Dedifferentiated amniotic fluid mesenchymal stem cell (primary cell): ENCODE results near the gene THSD4.
"Not testable (repeated sequence)": the region's sequence is repeated elsewhere in the genome, so short reads cannot be mapped to it uniquely, and the experiment has no call there.

Source experiments
- DNase-seq: peaks from one replicate; pipeline ENCODE4 v3.0.0-alpha.2; 2016; ENCODE audit errors: extremely low spot score

Gene THSD4

DNA sequence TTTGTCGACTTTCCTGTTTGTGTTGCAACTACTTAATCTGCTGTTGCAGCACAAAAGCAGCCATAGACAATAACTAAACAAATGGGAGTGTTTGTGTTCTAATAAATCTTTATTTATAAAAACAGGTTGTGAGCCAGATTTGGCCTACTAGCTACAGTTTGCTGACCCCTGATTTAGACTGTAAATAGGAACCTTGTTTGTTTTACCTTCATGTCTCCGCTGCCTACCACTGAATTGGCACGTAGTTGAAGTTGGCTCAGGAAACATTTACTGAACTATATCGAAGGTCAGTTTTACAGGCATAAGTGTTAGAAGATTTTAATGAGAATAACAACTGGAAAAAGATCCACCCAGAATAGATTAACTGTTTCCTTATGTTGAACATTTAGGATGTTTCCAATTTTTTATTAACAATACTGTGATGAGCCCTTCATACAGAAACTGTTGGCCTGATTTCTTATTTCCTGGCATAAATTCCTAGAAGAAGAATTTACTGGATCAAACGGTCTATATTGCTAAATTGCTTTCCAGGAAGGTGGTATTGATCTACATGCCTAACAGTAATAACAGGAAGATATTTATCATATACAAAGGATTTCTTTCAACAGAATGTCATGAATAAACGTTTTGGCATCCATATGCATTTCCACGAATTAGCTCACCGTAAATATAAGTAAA lies 538.9 kb downstream of the THSD4 start:
- DNase-seq: no peak

DNA sequence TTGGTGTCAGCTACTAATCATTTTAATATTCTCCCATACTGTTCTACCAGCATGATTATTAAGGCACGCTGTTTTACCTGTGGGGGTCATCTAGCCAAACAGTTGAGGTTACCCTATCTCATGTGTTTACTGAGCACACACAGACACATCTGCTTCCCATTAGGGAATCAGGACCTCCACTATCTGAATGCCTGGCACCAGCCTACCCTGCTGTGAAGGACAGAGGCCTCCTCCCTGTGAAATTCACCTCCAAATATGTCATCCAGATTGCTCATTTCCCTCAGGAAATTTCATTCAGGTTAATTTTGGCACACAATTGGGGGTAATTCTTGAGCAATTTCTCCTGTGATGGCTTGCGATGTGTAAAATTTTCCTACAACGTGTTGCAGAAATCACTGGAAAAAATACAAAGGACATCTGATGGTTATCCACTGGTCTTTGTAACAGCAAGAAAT lies 539.5 kb downstream of the THSD4 start:
- DNase-seq: no peak

DNA sequence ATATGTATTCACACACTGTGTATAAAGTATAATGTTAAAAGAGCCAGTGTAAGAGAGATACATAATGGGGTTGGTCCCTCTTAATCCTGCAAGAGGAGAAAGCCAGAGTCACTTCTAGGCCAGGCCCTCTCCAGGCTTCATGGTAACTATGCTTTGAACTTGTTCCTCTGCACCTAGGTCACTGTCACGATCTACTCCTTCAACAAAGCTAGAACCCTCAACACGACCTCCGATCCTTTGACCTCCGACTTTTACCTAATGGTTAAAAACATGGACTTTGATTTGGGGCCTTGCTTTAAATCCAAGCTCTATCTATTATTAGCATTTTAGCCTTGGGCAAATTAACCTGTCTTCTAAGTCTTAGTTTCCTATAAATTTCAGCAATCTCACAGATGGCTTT lies 541.2 kb downstream of the THSD4 start:
- DNase-seq: no peak

DNA sequence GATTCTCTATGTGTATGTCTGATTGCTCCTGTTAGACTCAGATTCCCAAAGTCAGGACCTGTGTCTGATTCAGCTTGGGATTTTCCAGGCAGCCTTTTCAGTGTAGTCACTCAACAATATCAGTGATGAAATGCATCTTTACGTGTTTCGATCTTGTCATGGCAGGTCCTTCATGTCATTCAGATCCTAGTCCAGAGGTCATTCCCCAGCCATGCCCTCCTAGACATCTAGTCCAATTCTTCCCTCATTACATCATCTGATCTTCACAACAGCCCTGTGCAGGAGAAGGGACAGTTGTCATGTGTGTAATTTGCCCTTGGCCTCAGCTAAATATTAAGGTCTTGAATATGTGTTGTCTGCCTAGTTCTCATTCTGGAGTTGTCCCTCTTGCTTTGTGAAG lies 541.9 kb downstream of the THSD4 start:
- no peak for DNase-seq

DNA sequence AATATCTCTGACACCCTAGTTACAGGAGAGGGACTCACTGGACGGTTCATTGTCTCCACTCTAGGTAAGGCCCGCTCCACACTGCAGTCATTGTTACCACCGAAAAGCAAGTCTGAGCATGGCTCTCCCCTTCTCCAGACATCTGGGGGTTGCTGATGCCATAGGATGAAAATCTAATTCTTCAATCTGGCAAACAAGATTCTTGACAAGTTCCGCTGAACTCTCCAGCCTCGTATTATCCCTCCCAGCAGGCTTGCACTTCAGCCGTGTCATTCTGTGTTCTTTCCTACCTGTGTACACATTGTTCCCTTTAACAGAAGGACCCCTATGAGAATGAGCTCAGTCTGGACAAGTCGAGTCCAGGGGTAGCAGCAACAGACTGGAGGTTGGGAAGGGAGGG lies 542.8 kb downstream of the THSD4 start:
- DNase-seq: no peak

DNA sequence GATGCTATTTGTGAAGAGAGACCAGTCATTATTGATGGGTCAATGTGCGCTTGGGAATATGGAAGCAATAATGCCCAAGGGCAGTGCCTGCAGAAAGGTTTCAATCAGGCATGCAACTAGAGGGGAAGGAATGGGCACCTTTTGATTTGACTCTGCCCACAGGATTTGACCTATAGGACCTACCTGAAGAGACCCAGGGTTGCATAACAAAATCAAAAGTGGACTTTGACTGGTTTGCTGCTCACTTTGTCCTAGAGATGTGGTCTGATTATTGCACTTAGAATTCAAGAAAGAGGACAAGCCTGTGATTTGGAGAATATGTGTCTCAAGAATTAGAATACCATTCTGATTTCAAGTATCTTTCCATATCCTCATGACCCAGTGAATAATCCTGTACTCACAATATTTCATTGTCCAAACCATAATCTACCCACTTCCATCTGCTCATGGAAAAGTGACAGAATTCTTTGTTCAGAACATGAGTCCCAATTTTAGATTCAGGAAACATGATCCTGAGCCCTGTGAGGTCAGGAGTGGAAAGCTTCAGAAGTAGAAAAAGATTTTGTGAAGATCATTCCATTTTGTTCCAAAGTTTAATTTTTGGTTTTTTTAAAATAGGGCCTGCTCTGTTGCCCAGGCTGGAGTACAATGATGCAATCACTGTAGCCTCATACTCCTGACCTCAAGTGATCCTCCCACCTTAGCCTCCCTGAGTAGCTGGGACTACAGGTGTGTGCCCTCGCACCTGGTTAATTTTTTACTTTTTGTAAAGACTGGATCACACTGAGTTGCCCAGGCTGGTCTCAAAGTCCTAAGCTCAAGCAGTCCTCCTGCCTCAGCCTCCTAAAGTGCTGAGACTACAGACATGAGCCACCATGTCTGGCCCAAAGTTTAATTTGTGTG lies 543.8 kb downstream of the THSD4 start:
- DNase-seq: no peak

DNA sequence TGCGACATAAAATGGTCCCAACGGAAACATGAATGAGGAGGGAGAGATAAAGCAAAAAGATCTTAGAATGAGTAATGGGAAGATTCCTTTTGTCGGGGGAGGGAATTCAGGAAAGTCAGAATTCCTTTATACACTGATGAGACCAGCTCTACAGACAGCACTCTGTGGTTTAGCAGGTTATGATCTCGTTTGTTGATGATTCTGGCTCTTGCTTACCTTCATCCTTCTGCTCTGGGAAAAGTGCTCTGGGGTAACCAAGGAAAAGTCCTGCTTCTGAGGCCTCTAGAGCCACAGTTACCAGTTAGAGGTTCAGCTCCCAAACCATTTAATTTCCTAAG lies 544.4 kb downstream of the THSD4 start:
- DNase-seq: no peak

DNA sequence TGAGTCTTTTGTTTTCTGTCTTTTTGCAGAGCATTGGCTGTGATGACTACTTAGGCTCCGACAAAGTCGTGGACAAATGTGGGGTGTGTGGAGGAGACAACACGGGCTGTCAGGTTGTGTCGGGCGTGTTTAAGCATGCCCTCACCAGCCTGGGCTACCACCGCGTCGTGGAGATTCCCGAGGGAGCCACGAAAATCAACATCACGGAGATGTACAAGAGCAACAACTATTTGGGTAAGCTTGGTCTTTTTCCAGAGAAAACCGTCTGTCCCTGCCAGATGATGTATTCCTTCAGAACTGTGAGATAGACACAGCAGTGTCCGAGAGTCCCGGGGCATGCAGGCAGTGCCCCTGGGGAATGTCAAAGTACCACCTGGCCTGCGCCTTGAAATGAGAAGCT lies 545.2 kb downstream of the THSD4 start:
- no peak for DNase-seq

DNA sequence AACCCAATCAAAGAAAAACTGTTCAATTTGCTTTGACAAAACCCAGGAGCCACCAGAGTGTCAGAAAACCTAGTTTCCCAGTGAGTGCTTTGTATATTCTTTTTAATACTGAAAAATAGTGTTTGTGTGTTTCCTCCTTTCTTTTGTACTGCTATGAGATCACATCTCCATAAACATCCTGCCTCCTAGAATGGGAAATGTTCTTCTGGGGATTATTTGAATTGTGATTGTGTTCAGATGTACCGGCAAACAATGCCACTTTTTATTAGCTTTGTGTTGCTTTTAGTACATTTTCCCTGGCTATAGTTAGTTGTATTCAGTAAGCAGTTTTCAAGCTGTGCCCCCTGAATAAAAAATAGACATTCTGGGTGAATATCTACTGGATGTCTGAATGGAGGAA lies 547.0 kb downstream of the THSD4 start:
- no peak for DNase-seq

DNA sequence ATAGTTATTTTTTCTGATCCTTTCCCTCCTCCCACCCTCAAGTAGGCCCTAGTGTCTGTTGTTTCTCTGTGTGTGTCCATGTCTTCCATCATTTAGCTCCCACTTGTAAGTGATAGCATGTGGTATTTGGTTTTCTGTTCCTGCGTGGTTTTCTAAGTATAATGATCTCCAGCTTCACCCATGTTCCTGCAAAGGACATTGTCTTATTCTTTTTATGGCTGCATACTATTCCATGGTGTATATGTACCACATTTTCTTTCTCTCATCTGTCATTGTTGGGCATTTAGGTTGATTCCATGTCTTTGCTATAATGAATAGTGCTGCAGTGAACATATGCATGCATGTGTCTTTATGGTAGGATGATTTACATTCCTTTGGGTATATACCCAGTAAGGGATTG lies 549.4 kb downstream of the THSD4 start:
- DNase-seq: no peak

DNA sequence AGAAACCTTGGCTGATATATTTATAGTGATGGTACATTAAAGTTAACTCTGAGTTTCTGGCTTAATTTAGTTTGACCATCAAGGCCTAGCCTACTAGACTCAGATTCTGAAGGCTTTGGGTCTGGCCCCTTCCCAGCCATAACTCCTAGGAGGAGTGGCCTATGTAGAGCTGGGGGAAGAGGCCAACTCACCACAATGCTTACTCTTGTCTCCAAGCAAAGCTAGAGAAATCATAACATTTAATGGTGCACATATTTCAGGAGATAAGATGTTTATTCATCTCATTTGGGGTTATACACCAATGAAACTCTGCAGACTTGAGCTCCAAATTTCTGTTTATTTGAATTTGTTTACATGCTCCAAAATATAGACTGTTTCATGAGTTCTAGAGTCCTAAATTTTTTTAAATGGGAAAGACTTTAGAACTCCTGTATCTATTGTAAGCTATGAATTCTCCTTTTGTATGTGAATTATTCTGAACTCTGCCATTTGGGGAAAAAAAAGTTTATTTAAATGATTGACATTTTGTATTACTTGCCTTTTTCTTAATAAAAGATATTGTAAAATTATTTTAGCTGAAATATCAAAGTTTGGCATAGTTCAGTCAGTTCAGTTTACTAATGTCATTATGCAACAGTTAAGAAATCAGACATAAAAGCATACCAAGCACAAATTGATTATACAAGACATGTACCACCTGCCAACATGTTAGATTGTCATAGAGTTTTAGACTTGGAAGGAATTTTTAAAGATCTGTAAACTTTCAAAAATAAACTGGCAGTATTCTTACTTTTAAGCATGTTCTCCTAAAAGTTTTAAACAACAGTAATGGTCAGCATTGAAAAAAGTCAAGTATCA lies 551.7 kb downstream of the THSD4 start:
- DNase-seq: no peak

DNA sequence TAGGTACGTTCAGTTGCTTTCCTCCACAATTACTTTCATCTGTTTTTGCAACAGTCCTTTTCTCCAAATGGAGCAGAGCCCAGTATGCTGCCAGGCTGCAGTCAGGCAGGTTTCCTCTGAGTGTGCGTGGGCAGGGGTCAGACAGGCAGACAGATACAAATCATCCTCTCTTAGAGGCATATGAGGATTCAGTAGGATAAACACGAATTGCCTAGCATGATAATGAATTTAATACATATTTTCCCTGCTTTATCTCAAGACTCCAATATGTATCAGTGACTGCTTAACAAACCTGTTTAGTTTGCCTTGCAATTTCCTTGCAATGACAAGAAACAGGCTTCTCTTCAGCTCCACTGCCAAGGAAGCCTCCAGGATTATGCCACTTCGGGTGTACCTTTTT lies 554.4 kb downstream of the THSD4 start:
- DNase-seq: no peak

DNA sequence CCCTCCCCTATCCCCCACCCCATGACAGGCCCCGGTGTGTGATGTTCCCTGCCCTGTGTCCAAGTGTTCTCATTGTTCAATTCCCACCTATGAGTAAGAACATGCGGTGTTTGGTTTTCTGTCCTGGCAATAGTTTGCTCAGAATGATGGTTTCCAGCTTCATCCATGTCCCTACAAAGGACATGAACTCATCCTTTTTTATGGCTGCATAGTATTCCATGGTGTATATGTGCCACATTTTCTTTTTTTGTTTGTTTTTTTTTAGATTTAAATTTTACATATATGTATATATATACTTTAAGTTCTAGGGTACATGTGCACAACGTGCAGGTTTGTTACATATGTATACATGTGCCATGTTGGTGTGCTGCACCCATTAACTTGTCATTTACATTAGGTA lies 555.0 kb downstream of the THSD4 start:
- not testable (repeated sequence) for DNase-seq

DNA sequence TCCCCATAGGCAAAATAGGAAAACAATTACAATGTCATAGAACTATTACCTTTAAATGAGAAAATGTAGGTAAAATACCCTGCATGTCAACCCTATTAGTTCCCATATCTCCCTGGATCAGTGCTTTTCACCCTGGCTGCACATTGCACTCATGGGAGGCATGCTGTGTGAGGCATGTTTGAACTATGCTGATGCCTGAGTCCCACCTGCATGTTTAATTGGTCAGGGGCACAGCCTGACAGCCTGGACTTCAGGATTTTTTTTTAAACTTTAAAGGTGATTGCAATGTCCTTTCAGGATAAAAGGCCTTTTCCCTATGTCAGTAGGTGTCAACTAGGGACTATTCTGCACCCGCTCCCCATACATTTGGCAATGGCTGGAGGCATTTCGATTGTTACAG lies 559.1 kb downstream of the THSD4 start:
- no peak for DNase-seq

DNA sequence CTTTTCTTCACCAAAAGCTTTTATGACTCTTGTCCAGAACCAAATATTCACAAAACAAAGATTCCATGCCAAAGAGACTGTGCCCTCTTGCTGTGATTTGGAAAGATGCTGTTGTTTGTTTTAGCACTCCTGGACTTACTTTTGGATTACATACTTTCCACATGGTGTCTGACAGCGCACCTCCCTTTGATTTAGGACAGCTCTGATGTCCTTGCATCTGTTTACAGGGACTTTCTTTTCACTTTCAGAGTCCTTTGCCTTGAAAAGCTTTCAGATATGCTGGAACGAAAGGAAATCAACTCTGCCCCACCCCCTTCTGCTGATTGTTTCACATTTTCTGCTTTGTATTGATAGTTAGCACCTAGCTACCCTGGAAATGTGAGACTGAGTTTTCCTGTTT lies 562.1 kb downstream of the THSD4 start:
- no peak for DNase-seq

DNA sequence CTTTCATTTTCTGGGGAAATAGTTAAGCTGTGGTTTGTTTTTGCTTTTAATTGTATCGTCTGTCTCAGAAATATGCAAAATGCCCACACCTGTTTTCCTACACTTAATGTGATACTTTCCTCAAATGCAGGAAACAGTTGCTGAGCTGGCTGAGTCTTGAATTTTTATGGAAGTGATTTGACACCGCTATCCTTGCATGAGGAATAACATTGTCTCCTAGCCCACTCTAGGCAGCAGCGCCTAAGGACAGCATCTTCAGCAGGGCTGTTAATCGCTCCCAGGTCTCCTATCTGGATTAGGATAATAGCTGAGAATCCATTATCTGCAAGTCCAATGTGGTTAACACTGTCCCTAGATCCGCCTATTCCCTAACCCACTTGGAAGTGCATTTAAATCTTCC lies 562.5 kb downstream of the THSD4 start:
- no peak for DNase-seq

DNA sequence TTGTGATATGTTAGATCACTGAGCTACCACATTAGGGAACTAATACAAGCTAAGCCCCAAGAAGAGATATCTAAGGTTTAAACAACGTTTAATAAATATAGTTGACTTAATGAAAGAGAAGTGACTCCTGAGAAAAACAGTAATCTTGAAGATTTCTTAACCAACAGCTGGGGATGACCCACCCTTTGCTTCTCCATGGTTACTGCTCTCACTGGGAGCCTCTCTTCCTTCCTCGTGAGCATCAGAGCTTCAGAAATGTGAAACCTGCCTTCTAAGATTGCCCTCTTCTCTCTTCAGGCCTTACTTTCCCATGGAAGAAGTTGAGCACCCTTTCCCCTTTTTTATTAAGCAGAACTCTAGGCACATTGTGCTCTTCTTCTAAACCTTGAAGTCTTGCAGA lies 562.9 kb downstream of the THSD4 start:
- no peak for DNase-seq

DNA sequence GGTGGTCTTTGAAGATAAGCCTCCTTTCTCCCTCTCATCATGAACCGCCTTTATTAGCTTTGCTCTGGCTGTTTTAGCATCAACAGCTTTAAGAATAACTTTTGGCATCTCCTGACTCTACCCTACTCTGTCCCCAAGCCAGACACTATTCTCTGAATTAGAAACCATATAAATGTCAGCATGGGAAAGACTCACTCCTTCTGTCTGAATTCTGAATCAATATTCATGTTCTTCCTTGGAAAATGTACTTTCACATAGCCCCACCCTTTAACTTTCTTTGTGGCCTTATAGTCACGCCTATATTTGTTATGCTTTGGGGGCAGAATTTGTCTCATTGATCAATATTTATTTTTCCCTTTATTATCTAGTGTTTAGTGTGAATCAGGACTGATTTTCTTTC lies 563.3 kb downstream of the THSD4 start:
- DNase-seq: no peak

DNA sequence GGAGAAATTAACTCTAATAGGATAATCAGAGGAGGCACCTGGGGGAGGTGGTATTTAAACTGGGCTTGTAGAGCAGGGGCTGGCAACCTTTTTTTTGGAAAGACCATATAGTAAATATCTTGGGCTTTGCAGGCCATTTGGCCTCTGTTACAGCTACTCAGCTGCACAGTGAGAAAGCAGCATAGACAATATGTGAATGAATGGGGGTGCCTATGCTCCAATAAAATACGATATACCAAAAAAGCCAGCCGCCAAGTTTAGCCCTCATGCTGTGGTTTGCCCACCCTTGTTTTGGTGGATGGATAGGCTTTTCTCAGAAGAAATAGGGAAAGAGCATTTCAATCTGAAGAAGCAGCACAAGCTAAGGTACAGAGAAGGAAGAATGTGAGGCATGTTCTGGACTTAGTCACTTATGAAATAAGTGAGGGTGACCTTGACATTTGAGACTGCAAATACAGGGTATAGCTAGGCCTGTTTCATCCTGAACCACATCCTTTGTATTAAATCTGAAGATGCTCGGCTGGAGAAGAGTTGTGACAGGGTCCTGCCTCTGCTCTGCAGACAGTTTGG lies 564.0 kb downstream of the THSD4 start:
- DNase-seq: no peak

DNA sequence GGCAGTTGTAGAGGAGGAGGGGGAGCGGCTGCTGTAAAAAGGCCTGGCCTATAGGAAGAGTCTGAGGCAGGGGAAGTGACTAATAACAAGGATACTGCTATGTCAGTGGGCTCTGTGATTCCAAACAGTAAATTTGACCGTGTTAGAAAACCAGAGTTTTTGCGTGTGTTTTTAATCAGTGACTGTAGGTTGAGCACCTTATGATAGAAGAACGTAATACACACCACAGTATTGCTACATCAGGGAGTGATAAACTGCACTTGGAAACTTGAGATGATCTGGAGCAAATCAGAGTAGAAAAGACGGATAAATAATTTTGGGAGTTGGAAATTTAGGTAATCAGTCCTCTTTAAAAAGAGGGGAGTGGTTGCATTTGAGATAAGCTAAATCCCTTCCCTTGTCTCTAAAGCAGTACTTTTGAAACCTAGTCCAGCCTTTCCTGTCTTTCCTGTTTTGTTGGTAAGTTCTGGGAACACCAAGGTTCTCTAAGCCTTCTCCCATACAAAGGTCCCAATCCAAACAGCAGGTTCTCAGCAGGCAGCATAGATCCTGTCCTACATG lies 564.6 kb downstream of the THSD4 start:
- DNase-seq: peak; percentile 22

DNA sequence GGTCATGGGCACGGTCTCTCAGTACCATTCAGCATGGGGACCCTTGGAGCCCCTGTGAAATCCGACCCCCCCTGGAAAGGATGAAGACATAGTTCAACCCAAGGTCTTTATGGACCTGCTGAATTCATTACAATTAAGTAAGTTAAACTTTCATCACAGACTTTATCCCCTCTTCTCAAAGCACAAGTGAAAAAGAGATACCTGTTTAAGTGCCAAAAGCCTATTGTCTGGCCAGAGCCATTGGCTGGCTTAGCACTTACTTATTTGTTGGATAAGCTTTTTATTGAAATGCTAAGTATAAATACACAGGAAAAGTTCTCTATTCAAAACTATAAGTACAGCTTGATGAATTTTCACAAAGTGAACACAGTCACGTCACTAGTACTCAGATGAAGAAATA lies 566.7 kb downstream of the THSD4 start:
- no peak for DNase-seq
